Muscle layer of duodenum (tissue), 2 donors: ENCODE data around the gene ERMP1.

Source experiments
- H3K27ac ChIP-seq: one replicate; pipeline ENCODE4 v1.7.0; 2013; ENCODE audit warnings: mild to moderate bottlenecking, low read length
- H3K27me3 ChIP-seq: one replicate; pipeline ENCODE4 v1.7.0; 2013; ENCODE audit warnings: low read depth, mild to moderate bottlenecking, control low read depth, low read length
- H3K36me3 ChIP-seq, 2 donors: one replicate each; pipeline ENCODE4 v1.7.0; 2013; ENCODE audit warnings: low read length in 2 of 2, control low read depth in 1 of 2, mild to moderate bottlenecking in 1 of 2; ENCODE audit not compliant: insufficient read depth in 2 of 2, control insufficient read depth in 1 of 2
- H3K4me1 ChIP-seq, 2 donors: one replicate each; pipeline ENCODE4 v1.7.0; 2013; ENCODE audit warnings: low read length in 2 of 2, mild to moderate bottlenecking in 2 of 2, control low read depth in 1 of 2, moderate library complexity in 1 of 2; ENCODE audit not compliant: insufficient read depth in 2 of 2, control insufficient read depth in 1 of 2
- H3K4me3 ChIP-seq, 2 donors: one replicate each; pipeline ENCODE4 v1.7.0; 2013; ENCODE audit warnings: low read length in 2 of 2, low read depth in 1 of 2, mild to moderate bottlenecking in 1 of 2
- H3K9me3 ChIP-seq, 2 donors: one replicate each; pipeline ENCODE4 v1.7.0; 2013; ENCODE audit warnings: low read length in 2 of 2, control low read depth in 1 of 2, mild to moderate bottlenecking in 1 of 2; ENCODE audit not compliant: control insufficient read depth in 1 of 2
- donor health status: healthy.

ERMP1 gene

GRCh38 chr9:5767968-5768932, 64.7 kb downstream of the ERMP1 start:
- Histone ChIP-seq H3K9me3 (no peaks in the 10 kb centered on the region), H3K4me3 (no peak overlapping the region), H3K36me3 (peaks cover 49 to 71% of the 10 kb centered on the region in 2 donors), H3K4me1 (no peaks in the 10 kb centered on the region), H3K27ac (no peak overlapping the region), H3K27me3 (no peaks in the 10 kb centered on the region)

- Histone ChIP-seq H3K36me3 (peaks cover 55 to 60% of the 10 kb centered on the region in 2 donors), H3K27ac (no peak overlapping the region), H3K27me3 (no peaks in the 10 kb centered on the region), H3K4me1 (no peaks in the 10 kb centered on the region), H3K9me3 (no peaks in the 10 kb centered on the region), H3K4me3 (no peak overlapping the region)
These were observed 68.6 kb downstream of the ERMP1 start for GRCh38 chr9:5764130-5764868.

GRCh38 chr9:5762421-5762820, 70.5 kb downstream of the ERMP1 start:
- H3K4me3 ChIP-seq: no peak overlapping the region
- H3K27ac ChIP-seq: no peak overlapping the region
- H3K36me3 ChIP-seq: peaks cover 51 to 54% of the 10 kb centered on the region in 2 donors
- no peaks in the 10 kb centered on the region for H3K9me3 ChIP-seq
- no peaks in the 10 kb centered on the region for H3K4me1 ChIP-seq
- no peaks in the 10 kb centered on the region for H3K27me3 ChIP-seq

GRCh38 chr9:5760338-5760737, 72.6 kb downstream of the ERMP1 start:
- no peaks in the 10 kb centered on the region for H3K9me3 ChIP-seq
- peaks cover 43 to 62% of the 10 kb centered on the region in 2 donors for H3K36me3 ChIP-seq
- H3K27me3 ChIP-seq: no peaks in the 10 kb centered on the region
- no peaks in the 10 kb centered on the region for H3K4me1 ChIP-seq
- H3K27ac ChIP-seq: no peak overlapping the region
- H3K4me3 ChIP-seq: no peak overlapping the region

GRCh38 chr9:5756633-5757032, 76.3 kb downstream of the ERMP1 start:
- H3K36me3 ChIP-seq: peaks cover 34 to 35% of the 10 kb centered on the region in 2 donors

GRCh38 chr9:5750569-5750968, 82.3 kb downstream of the ERMP1 start:
- Histone ChIP-seq H3K27ac (no peak overlapping the region), H3K4me3 (no peak overlapping the region), H3K9me3 (no peaks in the 10 kb centered on the region), H3K4me1 (no peaks in the 10 kb centered on the region), H3K36me3 (peaks cover 27 to 53% of the 10 kb centered on the region in 2 donors), H3K27me3 (no peaks in the 10 kb centered on the region)

More at GRCh38 chr9:5756633-5757032, 76.3 kb downstream of the ERMP1 start:
- H3K4me1 ChIP-seq: no peaks in the 10 kb centered on the region
- H3K27ac ChIP-seq: no peak overlapping the region
- H3K9me3 ChIP-seq: no peaks in the 10 kb centered on the region
- no peaks in the 10 kb centered on the region for H3K27me3 ChIP-seq
- no peak overlapping the region for H3K4me3 ChIP-seq

GRCh38 chr9:5749306-5749705, 83.6 kb downstream of the ERMP1 start:
- H3K4me1 ChIP-seq: no peaks in the 10 kb centered on the region
- H3K27ac ChIP-seq: no peak overlapping the region
- H3K27me3 ChIP-seq: no peaks in the 10 kb centered on the region
- no peaks in the 10 kb centered on the region for H3K9me3 ChIP-seq
- H3K36me3 ChIP-seq: peaks cover 31 to 63% of the 10 kb centered on the region in 2 donors
- no peak overlapping the region for H3K4me3 ChIP-seq

- Histone ChIP-seq H3K4me1 (no peaks in the 10 kb centered on the region), H3K27me3 (no peaks in the 10 kb centered on the region), H3K4me3 (no peak overlapping the region), H3K9me3 (no peaks in the 10 kb centered on the region), H3K36me3 (peaks cover 31 to 67% of the 10 kb centered on the region in 2 donors), H3K27ac (no peak overlapping the region)
These were observed 84.5 kb downstream of the ERMP1 start for GRCh38 chr9:5748438-5748837.

- Histone ChIP-seq H3K4me3 (no peak overlapping the region), H3K27me3 (no peaks in the 10 kb centered on the region), H3K4me1 (no peaks in the 10 kb centered on the region), H3K36me3 (peaks cover 21 to 60% of the 10 kb centered on the region in 2 donors), H3K9me3 (no peaks in the 10 kb centered on the region), H3K27ac (no peak overlapping the region)
These were observed 89.8 kb downstream of the ERMP1 start for GRCh38 chr9:5743109-5743508.

- no peaks in the 10 kb centered on the region for H3K9me3 ChIP-seq
- no peak overlapping the region for H3K27ac ChIP-seq
- peaks cover 9 to 31% of the 10 kb centered on the region in 2 donors for H3K36me3 ChIP-seq
- no peaks in the 10 kb centered on the region for H3K4me1 ChIP-seq
- H3K4me3 ChIP-seq: no peak overlapping the region
- H3K27me3 ChIP-seq: no peaks in the 10 kb centered on the region
These were observed 96.2 kb downstream of the ERMP1 start for GRCh38 chr9:5736563-5737346.

- H3K36me3 ChIP-seq: peaks cover 9 to 27% of the 10 kb centered on the region in 2 donors
- H3K4me1 ChIP-seq: no peaks in the 10 kb centered on the region
- no peaks in the 10 kb centered on the region for H3K9me3 ChIP-seq
- no peak overlapping the region for H3K27ac ChIP-seq
- no peak overlapping the region for H3K4me3 ChIP-seq
- no peaks in the 10 kb centered on the region for H3K27me3 ChIP-seq
These were observed 97.8 kb downstream of the ERMP1 start for GRCh38 chr9:5735072-5735471.
